Raji (cell line): ENCODE measurements around the gene KCTD5.

Experiments used
- POLR2A ChIP-seq: IDR thresholded peaks from 2 replicates; pipeline ENCODE4 v1.6.1; 2011; ENCODE audit warnings: low read depth, low read length, control low read depth; ENCODE audit not compliant: insufficient read depth

The KCTD5 gene

DNA sequence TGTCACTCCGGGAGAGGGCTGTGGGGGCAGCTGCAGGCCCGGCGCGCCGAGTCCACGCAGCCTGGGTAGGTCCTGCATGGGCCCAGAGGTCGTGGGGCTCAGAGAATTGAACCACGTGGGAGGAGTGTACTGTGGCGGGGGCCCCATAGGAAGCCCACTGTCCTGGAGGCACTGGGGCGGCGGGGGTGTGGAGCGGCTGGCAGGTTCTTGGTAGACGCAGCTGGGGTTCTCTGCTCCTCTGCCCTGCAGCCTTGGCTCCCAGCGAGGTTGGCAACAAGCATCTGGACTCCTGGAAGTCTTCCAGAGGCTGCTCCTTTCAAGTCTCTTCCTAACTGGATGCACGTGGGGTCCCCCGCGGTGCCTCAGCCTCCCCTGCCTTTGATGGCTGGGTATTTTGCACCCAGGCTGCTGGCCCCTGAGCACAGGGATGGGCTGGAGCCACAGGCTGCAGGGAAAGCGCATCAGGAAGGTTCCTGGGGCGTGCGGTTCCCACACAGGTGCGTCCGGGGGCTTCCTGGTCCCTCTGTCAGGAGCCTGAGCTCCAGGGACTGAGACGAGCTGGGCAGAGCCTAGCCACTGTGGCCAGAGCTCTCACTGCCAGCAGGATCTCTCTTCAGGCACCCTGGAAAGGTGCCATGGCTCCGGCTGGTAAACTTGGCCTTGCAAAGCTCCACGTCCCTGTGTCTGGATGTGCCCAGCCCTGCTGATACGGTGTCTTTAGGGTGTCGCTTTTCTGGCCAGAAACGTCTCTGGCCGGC lies 9.3 kb downstream of the KCTD5 start:
- no peak for TF ChIP-seq POLR2A

- no peak for TF ChIP-seq POLR2A
Observed at GRCh38 chr16:2692251-2692947, 10.1 kb downstream of the KCTD5 start.

- no peak for TF ChIP-seq POLR2A
Observed at GRCh38 chr16:2692948-2693651, 10.8 kb downstream of the KCTD5 start.

- TF ChIP-seq POLR2A, result no peak
Observed at GRCh38 chr16:2697401-2697948, 15.2 kb downstream of the KCTD5 start.

- TF ChIP-seq POLR2A, result no peak
Observed at GRCh38 chr16:2698103-2698870, 16.0 kb downstream of the KCTD5 start.

- TF ChIP-seq POLR2A, result no peak
Observed at GRCh38 chr16:2698965-2699750, 16.8 kb downstream of the KCTD5 start.

DNA sequence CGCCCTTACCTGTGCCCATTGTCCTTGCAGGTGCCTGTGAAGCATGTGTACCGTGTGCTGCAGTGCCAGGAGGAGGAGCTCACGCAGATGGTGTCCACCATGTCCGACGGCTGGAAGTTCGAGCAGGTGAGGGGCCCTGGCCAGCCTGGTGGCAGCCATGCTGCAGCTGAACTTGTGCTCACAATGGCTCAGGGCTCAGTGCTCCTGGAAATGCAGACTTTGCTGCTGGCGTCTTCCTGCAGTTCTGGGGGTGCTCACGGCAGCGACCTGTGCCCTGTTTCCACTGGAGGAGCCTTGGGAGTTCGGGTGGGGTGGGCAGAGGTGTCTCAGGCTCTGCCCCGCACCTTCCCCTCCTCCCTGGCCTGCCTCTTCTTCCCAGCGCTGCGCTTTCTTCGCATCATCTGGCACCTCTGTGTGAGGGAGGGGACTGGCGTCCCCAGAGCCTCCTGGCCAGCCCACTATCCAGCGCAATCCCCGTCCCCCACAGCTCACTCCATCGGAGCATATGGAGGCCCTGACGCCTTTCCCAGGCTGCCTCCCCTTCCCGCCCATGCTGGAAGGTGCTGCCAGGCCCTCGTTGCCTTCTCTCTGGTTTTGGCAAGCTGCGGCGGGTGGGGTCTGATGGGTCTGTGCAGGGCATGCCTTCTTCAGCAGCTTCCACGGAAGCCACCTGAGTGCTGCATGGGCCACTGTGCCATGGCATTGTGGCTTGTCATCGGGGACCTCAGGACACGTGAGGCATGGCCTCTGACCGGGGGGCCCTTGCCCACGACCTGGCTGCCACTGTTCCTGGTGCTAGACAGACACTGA lies 17.7 kb downstream of the KCTD5 start:
- no peak for TF ChIP-seq POLR2A

DNA sequence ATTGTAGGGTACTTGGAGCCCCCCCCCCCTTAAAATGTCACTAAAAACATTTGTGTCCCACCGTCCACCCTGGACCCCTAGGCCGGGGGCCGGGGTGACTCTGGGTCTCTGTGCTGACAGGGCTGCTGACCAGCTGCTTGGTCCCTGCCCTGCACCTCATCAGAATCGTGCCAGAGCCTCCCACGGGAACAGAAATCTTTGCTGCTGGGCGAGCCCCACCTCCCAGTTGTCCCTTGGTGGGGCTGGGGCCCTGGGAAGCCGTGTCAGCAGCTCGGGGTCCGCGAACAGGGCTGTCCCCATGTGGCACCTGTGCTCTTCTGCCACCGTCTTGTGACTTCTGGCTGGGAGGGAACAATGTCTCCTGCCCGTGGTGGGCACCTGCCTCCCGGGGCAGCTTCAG lies 18.5 kb downstream of the KCTD5 start:
- no peak for TF ChIP-seq POLR2A

DNA sequence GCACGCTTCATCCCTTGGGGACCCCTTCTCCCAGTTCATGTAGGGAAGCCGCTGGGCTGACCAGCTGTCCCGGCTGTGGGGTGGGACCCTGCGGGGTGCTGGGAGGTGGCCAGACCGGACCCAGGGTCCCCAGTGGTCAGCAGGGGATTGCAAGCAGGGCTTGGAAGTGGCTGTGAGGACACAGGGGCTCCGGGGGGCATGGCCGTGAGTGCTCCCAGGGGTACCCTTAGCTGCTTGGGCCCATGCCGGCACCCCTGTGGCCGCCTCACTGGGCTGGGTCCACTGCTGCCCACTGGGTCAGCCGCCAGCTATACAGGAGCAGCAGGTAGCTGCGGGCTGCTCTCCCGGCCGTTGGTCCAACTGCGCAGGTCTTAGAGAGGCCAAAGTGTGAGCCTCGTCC lies 18.9 kb downstream of the KCTD5 start:
- no peak for TF ChIP-seq POLR2A

GRCh38 chr16:2701713-2702437 lies 19.6 kb downstream of the KCTD5 start:
- no peak for TF ChIP-seq POLR2A

- TF ChIP-seq POLR2A, result no peak
Observed at GRCh38 chr16:2702438-2702825, 20.1 kb downstream of the KCTD5 start.

GRCh38 chr16:2702871-2703745 lies 20.8 kb downstream of the KCTD5 start:
- no peak for TF ChIP-seq POLR2A
